Limb (tissue), 2 donors: ENCODE data around the gene TMEM51.
"Not testable (repeated sequence)": the region's sequence is repeated elsewhere in the genome, so short reads cannot be mapped to it uniquely, and the experiment has no call there.

ENCODE experiments used
- DNase-seq, 2 donors: peaks; one replicate each; pipeline ENCODE4 v3.0.0-alpha.2; 2016; ENCODE audit errors: extremely low spot score in 2 of 2

TMEM51 gene

DNA sequence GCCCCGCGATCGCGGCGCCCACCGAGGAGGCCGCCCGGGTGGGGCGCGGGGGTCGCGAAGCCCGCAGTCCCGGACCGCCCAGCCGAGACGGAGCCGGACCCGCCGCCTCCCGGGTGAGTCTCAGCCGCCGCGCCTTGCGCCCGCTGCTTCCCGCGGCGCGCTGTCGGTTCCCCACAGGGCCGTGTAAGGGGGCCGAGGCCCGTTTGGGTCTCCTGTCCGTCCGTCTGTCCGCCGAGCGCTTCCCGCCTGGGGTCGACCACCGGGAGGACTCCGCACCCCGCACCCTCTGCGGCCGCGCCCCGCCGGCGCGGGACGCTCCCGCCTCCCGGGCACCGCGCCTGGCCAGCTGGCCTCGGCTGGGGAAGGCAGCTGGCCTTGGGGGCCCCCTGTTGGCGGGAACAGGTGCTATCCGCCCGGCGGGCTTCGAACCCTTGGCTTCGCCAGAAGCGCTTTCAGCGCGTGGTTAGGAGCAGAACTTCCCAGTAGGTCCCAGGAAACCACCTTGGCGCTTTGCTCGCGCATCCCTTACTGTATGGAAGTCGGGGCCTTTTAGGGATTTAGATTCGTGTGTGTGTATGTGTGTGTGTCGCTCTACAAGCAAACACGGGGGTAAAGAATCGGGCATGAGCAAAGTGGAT, 414 bp downstream of the TMEM51 start:
- DNase-seq, result peak; percentile 54 to 84

DNA sequence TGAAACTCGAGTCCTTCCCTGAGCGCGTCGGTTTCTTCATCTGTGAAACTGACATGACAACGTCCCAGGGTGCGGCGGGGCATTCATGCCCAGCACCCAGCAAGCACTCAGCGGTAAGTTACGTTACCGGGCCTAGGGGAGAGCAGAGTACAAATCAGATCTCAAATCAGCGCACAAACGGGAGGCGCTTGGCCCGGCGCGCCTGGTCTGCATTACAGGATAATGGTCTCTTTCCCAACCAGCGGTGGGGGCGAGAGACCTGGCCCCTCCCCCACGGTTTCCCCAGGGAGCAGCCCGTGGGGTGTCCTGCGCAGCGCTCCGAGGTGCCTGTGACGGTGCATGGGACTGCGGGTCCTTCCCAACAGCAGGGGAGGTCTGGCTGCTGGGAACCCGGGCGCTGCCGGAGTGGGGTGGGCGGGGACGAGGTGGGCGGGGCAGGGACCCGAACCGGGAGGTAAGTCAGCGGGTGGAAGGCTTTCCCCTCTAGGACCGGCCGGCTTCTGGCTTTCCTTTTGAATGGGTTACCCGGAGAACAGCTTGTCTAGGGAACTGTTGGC, 1.0 kb downstream of the TMEM51 start:
- peak in 1 of 2 donors; percentile 71 for DNase-seq

DNA sequence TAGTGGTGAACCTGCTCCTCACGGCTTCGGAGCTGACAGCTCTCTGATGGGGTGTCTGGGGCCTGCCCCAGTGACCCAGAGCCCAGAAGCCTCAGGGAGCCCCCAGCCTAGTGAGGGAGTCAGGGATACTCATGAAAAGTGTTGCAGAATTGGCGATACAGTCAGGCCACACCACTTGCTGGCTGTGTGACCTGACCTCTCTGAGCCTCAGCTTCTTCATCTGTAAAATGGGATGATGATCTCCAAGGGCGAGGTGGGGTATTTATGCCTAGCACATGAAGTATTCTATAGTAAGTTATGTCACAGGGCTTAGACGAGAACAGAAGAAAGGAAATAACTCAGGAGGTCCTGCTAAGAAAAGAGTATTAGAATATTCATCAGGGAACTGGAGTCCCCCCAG, 1.6 kb downstream of the TMEM51 start:
- no peak for DNase-seq

GRCh38 chr1:15155888-15156741, 2.6 kb downstream of the TMEM51 start:
- peak; percentile 50 to 65 for DNase-seq

DNA sequence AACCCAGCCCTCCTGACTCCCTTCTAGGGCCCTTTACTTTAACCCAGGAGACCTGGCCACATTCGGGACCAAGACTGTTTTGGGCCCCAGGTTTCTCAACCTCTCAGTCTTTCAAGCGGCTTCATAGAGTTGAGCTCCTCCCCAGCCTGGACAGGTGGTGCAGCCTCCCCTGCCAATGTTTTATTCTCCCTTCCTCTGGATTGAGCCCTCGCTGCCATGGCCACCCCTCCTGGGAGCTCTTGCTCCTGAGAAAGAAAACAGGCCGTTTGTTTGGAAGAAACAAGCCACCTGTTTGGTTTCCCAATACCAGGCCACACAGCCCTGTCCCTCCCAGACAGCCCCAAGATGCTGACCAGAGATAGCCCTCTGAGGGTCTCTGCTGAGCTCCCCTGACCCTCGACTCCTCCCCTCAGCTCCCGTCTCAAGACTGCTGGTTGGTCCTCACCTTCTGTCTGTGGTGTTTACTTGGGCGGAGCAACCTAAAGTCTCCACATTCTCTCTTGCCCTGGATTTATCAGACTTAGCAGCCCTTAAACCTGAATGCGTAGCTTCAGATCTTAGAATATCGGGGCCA, 3.3 kb downstream of the TMEM51 start:
- DNase-seq, result no peak

- no peak for DNase-seq
Measured at GRCh38 chr1:15157524-15158399, 4.2 kb downstream of the TMEM51 start.

DNA sequence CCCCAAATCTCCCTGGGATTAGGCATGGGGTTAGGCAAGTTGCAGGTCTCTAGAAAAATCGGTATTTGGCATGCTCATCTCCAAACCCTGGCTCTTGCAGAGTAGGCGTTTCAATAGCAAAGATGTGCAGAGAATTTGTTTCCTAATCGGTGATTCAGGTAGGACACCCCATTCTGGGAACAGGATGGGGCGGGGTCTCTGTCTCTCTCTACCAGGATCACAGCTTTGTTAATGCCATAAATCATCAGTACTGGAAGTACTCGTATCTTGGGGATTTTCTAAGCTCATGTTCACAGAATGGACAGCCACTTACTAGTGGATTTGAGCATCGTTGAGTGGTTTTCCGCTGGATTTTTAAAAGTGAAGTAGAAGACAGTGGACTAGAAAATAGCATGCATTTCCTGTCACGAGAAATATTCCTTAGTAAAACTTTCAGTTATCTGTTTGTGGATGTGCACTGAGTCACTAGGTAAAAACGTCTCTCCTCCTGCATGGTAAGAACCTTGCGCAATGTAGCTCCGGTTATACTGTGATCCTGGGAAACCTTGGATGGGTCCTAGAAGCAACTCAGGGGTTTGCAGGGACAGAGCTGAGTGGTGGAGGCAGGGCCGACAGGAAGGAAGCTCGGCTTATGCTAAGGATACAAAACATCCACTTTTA, 5.1 kb downstream of the TMEM51 start:
- DNase-seq, result no peak

GRCh38 chr1:15159166-15159555, 5.6 kb downstream of the TMEM51 start:
- DNase-seq, result no peak

DNA sequence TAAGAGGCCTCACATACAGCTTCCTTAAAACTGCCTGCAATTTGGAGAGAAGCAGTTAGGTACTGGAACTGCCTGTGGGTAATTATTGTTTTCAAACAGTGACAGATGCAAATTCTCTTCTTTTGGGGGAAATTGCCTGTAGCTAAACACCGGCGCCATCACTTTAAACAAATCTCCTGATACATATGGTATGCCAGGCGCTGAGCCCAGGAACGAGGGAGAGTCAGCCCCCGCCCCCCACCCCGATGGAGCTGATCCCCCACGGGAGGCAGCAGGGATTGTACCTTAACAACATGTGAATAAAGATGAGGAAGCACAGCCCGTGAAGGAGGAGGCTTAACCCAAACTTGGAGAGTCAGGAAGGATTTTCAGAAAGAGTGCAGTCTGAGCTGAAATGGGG, 7.1 kb downstream of the TMEM51 start:
- no peak for DNase-seq

DNA sequence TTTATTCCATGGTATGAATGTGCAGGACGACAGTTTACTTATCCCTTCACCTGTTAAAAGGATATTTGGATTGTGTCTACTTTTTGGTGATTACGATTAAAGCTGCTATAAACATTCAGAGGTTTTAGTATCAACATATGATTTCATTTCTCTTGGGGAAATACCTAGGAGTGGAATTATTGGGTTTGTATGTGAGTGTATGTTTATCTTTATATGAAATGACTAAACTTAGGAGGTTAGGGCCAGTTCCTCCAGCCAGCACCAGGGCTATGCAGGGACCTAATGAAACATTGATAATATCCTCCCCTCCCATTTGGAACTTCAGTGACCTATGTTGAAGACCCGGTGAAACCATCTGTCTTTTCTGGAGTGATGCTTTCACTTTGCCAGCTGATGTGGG, 13.8 kb downstream of the TMEM51 start:
- no peak for DNase-seq

- no peak for DNase-seq
Measured at GRCh38 chr1:15168479-15168878, 14.9 kb downstream of the TMEM51 start.

DNA sequence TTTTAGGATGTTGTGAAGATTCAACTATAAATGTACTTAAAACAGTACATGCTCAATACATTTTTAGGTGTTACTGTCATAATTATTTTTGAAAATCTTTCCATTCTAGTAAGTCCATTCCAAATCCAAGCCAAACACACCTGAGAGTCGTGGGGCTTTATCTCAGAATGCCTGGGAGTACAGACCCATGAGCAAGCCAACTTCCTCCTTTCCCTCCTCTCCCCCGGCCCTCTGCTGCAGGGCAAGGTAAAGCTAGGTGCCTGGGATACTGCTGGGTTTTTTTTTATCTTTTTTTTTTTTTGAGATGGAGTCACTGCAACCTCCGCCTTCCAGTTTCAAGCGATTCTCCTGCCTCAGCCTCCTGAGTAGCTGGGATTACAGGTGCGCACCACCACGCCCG, 16.5 kb downstream of the TMEM51 start:
- no peak for DNase-seq

GRCh38 chr1:15171271-15171908, 17.8 kb downstream of the TMEM51 start:
- no peak for DNase-seq

DNA sequence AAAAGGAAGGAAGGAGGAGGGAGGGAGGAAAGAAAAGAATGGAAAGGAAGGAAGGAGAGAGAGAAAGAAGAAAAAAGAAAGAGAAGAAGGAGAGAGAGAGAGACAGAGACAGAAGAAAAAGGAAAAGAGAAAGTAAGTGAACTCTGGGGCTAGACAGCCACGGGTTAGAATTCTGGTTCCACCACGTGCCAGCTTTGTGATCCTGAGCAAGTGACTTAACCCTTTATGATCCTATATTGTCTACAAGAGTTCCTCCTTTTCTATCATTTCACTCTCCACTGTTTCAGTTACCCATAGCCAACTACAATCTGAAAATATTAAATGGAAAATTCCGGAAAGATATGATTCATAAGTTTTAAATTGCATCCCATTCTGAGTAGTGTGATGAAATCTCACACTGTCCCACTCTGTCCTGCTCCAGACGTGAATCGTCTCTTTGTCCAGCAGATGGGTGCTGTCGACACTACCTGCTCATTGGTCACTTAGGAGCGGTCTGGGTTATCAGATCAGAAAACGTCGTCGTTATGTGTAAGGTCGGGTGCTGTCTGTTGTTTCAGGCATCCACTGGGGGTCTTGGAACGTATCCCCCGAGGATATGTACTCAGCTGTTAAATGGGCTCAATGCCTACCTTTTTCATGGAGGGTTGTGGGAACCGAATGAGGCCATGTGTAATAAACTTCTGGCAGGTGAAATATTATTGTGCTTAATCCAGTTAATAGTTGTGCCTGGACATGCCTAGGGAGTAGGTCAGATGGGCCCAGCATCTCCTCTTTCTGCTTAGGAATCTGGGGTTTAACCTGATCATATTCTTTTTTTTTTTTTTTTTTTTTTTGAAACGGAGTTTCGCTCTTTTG, 19.1 kb downstream of the TMEM51 start:
- no peak for DNase-seq

GRCh38 chr1:15173863-15174614, 20.5 kb downstream of the TMEM51 start:
- DNase-seq, result no peak

- DNase-seq, result no peak
Measured at GRCh38 chr1:15174615-15174983, 21.1 kb downstream of the TMEM51 start.

- not testable (repeated sequence) for DNase-seq
Measured at GRCh38 chr1:15175324-15176094, 22.0 kb downstream of the TMEM51 start.

DNA sequence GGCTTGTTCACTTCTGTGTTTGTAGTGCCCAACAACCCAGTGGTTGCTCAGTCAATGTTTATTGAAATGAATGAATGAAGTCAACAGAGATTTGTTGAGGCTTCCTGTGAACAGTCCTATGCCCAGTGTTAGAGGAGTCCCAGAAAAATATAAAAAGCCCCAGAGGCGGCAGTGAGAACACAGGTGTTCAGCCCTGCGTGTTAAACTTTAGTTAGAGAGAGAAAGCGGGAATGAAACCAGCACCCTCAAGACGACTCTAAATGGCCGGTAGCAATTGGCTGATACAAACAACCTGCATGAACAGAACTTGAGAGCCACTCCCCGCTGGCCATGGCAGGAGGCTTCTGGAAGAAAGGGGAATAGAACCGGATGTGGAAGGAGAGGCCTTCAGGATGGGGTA, 22.6 kb downstream of the TMEM51 start:
- DNase-seq, result no peak
